A673 (cell line): ENCODE data around the gene RBPMS2. TPM values are rescaled to one million over a fixed set of nuclear protein-coding genes. Genes with fewer than 3 reads are reported as not detected.

ENCODE experiments used
- BruUV-seq: library from RNA; stranded (reverse); fragments of 400-500 nt; replicated peaks from 2 replicates; lab custom pipeline; 2021; lab: Mats Ljungman, UMichigan
- CTCF ChIA-PET: fragments of 300-600 bp; sonication (Branson Sonifier 250); formaldehyde crosslinking; loops from one replicate; lab custom pipeline; 2022; ENCODE audit warnings: antibody characterized with exemption; lab: Charles Lee
- POLR2A ChIA-PET: fragments of 300-600 bp; sonication (Branson Sonifier 250); formaldehyde crosslinking; loops from one replicate; lab custom pipeline; 2022; ENCODE audit warnings: antibody characterized with exemption; ENCODE audit not compliant: low non-redundant PET; lab: Charles Lee
- DNase-seq: peaks from one replicate; pipeline ENCODE4 v3.0.0-alpha.2; 2015; ENCODE audit warnings: low spot score
- H3K27ac ChIP-seq: fragments of 200-600 bp; sonication (generic); 2 replicates; pipeline ENCODE4 v1.5.1; 2016; ENCODE audit warnings: mixed run types, low read depth, mild to moderate bottlenecking, mixed read lengths, antibody characterized with exemption, low read length; ENCODE audit not compliant: poor library complexity, severe bottlenecking
- H3K27me3 ChIP-seq: fragments of 200-600 bp; sonication (generic); replicated peaks from 2 replicates; pipeline ENCODE4 v1.6.1; 2017; ENCODE audit warnings: mixed run types, low read depth, mild to moderate bottlenecking, mixed read lengths, antibody characterized with exemption, low read length; ENCODE audit not compliant: insufficient read depth, poor library complexity
- H3K36me3 ChIP-seq: fragments of 200-600 bp; sonication (generic); 2 replicates; pipeline ENCODE4 v1.6.1; 2016; ENCODE audit warnings: mixed run types, mild to moderate bottlenecking, mixed read lengths, antibody characterized with exemption, low read length; ENCODE audit not compliant: insufficient read depth, poor library complexity, severe bottlenecking
- H3K4me1 ChIP-seq: fragments of 200-600 bp; sonication (generic); 2 replicates; pipeline ENCODE4 v1.6.1; 2017; ENCODE audit warnings: mixed run types, mild to moderate bottlenecking, mixed read lengths, antibody characterized with exemption, low read length; ENCODE audit not compliant: insufficient read depth, poor library complexity, severe bottlenecking
- H3K4me3 ChIP-seq: fragments of 200-600 bp; sonication (generic); 2 replicates; pipeline ENCODE4 v1.5.1; 2016; ENCODE audit warnings: low read depth, mixed run types, mild to moderate bottlenecking, mixed read lengths, low read length; ENCODE audit not compliant: poor library complexity, severe bottlenecking
- H3K9me3 ChIP-seq: fragments of 200-600 bp; sonication (generic); 2 replicates; pipeline ENCODE4 v1.6.1; 2016; ENCODE audit warnings: mixed run types, low read depth, mild to moderate bottlenecking, mixed read lengths, antibody characterized with exemption, low read length; ENCODE audit not compliant: poor library complexity, severe bottlenecking
- EZH2 ChIP-seq: fragments of 200-600 bp; sonication (generic); IDR thresholded peaks from 2 replicates; pipeline ENCODE4 v1.6.1; 2017; ENCODE audit warnings: borderline replicate concordance, low read depth, mild to moderate bottlenecking, mixed read lengths, antibody characterized with exemption, low read length; ENCODE audit not compliant: poor library complexity, severe bottlenecking
- intact Hi-C: fragments of 100-400 bp; cut with micrococcal nuclease; formaldehyde crosslinking; loops from one replicate; pipeline ENCODE4 v1.10.0; 2022; ENCODE audit not compliant: unreplicated experiment
- total RNA-seq: library from RNA; stranded (reverse); gene quantifications from 2 replicates; pipeline ENCODE4 v1.2.3, GENCODE V29; 2021
- TF ChIP-seq, protein P1 (sequence below): fragments of 300-800, 200-600 bp; sonication (generic); conservative IDR thresholded peaks from 2 replicates; pipeline ENCODE4 v1.5.1; 2017; ENCODE audit warnings: low read depth, mild to moderate bottlenecking, antibody characterized with exemption, low read length, moderate library complexity, mixed read lengths

RBPMS2 gene
- total RNA-seq, 1 experiment from 2014 or later = 2.9 TPM

DNA sequence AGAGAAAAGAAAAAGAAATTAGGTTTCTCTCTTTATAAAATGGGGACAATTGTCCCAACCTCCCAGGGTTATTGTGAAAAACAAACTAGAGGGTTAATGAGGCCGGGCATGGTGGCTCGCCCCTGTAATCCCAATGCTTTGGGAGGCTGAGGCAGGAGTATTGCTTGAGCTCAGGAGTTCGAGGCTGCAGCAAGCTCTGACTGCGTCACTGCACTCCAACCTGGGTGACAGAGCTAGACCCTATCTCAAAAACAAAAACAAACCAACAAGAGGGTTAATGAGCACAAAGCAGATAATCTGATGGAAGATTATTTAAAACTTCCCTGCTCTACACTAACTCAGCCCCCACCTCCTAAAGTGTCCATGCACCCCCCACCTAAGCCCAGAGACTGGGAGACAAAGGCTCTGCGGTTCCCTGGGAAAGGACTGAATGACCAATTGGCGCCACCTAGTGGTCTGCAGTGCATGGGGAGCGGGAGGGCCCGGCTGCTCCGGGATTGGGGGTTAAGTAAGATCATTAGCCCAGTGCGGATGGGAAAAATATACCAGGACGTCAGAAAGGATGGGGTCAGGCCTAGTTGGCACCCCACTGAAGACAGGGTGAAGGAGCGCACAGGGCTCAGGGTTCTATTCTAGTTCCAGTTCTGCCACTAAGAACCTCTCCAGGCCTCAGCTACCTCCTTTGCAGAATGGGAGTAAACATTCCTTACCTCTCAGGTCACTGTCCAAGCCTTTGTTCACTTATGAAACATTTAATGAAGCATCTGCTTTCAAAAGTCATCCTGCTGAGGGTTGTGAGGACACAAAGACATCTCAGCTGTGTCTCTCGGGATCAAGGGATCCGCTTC, 34.5 kb upstream of the RBPMS2 start:
- no peaks in the 10 kb centered on the region for H3K9me3 ChIP-seq
- H3K27me3 ChIP-seq = no peaks in the 10 kb centered on the region
- BruUV-seq = no TSS peak
- no peaks in the 10 kb centered on the region for H3K4me1 ChIP-seq
- intact Hi-C loops = loop anchor here (1.0 kb wide), 1 partner anchor 79 kb away; no protein-coding TSS in a partner anchor
- H3K27ac ChIP-seq = no peak overlapping the region
- TF ChIP-seq, protein P1, sequence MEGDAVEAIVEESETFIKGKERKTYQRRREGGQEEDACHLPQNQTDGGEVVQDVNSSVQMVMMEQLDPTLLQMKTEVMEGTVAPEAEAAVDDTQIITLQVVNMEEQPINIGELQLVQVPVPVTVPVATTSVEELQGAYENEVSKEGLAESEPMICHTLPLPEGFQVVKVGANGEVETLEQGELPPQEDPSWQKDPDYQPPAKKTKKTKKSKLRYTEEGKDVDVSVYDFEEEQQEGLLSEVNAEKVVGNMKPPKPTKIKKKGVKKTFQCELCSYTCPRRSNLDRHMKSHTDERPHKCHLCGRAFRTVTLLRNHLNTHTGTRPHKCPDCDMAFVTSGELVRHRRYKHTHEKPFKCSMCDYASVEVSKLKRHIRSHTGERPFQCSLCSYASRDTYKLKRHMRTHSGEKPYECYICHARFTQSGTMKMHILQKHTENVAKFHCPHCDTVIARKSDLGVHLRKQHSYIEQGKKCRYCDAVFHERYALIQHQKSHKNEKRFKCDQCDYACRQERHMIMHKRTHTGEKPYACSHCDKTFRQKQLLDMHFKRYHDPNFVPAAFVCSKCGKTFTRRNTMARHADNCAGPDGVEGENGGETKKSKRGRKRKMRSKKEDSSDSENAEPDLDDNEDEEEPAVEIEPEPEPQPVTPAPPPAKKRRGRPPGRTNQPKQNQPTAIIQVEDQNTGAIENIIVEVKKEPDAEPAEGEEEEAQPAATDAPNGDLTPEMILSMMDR = peak; percentile 98
- no peak for TF ChIP-seq EZH2
- ChIA-PET CTCF (interaction anchor here (0.5 to 3.1 kb wide), 8 partner anchors 10 to 146 kb away, joined by 3 to 11 read pairs (median 6); partner anchors contain the start of gene PIF1), POLR2A (interaction anchor here (0.6 kb wide), 3 partner anchors 60 to 660 kb away, joined by 3 to 9 read pairs (median 4); no protein-coding TSS in a partner anchor)
- DNase-seq = peak; percentile 82
- H3K36me3 ChIP-seq = no peaks in the 10 kb centered on the region
- H3K4me3 ChIP-seq = no peak overlapping the region

DNA sequence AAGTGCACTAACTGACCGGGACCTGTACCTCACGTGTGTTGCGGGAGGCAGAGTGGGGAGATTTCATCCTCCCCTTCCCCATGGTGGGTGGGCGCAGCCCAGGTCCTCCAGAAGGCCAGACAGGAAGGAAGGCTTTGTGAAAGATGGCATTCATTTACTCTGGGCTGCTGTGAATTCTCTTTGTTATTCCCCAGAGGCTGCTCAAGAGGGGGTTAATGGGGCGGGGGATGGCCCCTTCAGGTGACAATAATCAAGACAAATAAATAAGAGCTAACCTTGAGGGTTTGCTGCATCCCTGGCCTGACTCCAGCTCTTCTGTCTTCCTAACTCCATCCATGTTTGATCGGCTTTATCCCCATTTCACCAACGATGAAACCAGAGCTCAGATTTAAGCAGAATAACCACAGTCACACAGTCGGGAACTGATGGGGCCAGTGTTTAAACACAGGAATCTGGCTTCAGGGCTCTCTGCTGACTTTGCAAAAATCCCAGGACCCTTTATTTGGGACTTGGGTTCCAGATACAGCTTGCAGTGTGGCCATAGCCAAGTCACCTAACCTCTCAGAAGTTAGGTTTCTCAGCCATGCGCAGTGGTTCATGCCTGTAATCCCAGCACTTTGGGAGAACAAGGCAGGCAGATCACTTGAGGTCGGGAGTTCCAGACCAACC, 33.5 kb upstream of the RBPMS2 start:
- no TSS peak for BruUV-seq
- Histone ChIP-seq H3K9me3 (no peaks in the 10 kb centered on the region), H3K27me3 (no peaks in the 10 kb centered on the region), H3K27ac (no peak overlapping the region), H3K4me1 (no peaks in the 10 kb centered on the region), H3K36me3 (no peaks in the 10 kb centered on the region), H3K4me3 (no peak overlapping the region)
- no peak for TF ChIP-seq EZH2
- TF ChIP-seq, protein P1 = no peak
- no peak for DNase-seq
- intact Hi-C loops = no loop called here
- ChIA-PET CTCF (interaction anchor here (0.7 to 3.1 kb wide), 3 partner anchors 77 to 147 kb away, joined by 3 to 11 read pairs (median 9); no protein-coding TSS in a partner anchor), POLR2A (interaction anchor here (0.6 kb wide), 1 partner anchor 189 kb away, joined by 4 read pairs; no protein-coding TSS in a partner anchor)

DNA sequence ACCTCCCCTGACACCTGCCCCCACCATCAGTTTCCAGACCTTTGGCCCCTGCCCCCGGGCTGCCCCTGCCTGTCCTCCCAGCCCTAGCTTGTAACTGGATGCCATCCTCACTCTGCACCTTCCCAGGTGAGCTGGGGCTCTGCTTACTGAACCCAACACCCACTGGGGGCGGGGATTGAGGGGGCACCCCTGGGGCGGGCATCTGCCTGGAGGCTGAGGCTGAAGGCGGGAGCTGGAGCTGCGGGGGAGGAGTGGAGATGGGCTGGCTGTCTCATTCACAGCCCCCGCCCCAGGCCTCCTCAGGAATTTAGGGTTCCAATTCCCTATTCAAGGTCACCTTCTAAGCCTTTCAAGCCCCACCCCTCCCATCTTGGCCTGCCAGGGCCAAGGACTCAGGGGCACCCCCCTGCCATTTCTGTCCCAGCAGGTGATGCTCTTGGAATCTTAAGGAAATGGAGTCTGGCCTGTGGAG, 32.4 kb upstream of the RBPMS2 start:
- Histone ChIP-seq H3K4me3 (no peak overlapping the region), H3K9me3 (no peaks in the 10 kb centered on the region), H3K4me1 (no peaks in the 10 kb centered on the region), H3K27me3 (no peaks in the 10 kb centered on the region), H3K36me3 (no peaks in the 10 kb centered on the region), H3K27ac (no peak overlapping the region)
- intact Hi-C loops = no loop called here
- no TSS peak for BruUV-seq
- no peak for DNase-seq
- ChIA-PET CTCF (no interaction called here), POLR2A (no interaction called here)
- TF ChIP-seq, protein P1 = no peak
- no peak for TF ChIP-seq EZH2
